Measurements from ENCODE around the gene ADAMTS12. TPM values are rescaled to one million over a fixed set of nuclear protein-coding genes. Genes with fewer than 3 reads are reported as not detected.
A peak's percentile ranks its signal among the peaks of the same experiment; 100 is the strongest.

ADAMTS12 gene
- total RNA-seq, 1 donor from 2014 or later = 2.3 TPM

- DNase-seq (ENCODE audit: low read depth) = no peak
Measured at GRCh38 chr5:33758737-33759136, 133.1 kb downstream of the ADAMTS12 start.

DNA sequence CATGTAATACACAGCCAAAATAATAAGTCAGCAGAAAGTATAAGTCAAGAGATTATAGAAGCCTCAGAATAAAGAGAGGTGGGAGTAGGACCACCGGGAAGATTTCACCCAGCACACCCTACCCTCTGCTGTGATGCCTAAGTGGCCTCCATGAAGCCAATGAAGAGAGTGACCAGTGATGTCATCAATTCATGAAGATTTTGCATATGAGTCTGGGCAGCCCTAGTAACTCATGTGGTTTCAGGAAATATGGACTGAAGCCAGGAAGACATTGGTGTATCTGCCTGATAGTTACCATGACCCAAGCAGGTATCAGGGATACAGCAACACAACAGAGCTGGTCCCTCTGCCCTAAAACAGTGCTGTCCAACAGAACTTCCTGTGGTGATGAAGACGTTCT is 135.3 kb downstream of the ADAMTS12 start:
- no peak for DNase-seq (ENCODE audit: low read depth)

DNA sequence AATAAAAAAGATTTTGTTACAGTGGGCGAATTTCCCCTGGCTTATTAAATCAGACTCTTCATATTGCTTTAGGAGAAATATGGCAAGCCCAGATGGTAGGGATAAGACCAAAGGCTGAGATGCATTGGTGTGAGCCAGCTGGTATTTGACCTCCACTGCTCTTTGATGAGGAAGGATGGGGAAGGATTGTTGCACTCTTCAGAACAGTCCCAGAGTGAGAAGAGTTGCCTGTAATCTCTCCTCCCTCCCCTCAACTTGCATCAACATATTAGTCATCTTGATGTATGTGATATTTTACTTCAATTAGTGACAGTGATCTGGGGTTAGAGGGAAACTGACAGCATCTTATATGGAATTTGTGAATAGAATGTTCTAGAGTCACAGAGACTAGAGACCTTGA is 136.6 kb downstream of the ADAMTS12 start:
- DNase-seq (ENCODE audit: low read depth) = no peak

GRCh38 chr5:33753704-33754103 is 138.1 kb downstream of the ADAMTS12 start:
- DNase-seq (ENCODE audit: low read depth) = no peak

DNA sequence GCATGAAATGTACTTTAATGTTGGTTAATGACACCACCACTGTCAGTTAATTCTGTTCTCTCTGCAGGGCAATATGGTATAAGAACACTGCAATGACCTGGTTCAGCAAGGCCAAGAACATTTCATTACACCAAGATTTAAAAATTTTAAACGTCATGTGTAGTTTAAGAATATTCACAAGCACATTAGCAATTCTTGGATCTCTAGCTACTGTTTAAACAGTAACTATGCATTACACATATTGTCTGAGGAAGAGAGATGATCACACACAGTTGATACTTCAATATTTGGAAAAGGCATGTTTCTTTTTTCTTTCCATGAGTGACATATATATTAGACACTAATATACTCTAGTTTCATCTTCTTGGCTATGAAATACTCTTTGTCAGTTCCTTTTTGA is 143.0 kb downstream of the ADAMTS12 start:
- DNase-seq (ENCODE audit: low read depth) = no peak

GRCh38 chr5:33745101-33745770 is 146.6 kb downstream of the ADAMTS12 start:
- no peak for DNase-seq (ENCODE audit: low read depth)

- DNase-seq (ENCODE audit: low read depth) = no peak
Measured at GRCh38 chr5:33743099-33743498, 148.7 kb downstream of the ADAMTS12 start.

GRCh38 chr5:33742181-33742580 is 149.6 kb downstream of the ADAMTS12 start:
- DNase-seq (ENCODE audit: low read depth) = no peak

DNA sequence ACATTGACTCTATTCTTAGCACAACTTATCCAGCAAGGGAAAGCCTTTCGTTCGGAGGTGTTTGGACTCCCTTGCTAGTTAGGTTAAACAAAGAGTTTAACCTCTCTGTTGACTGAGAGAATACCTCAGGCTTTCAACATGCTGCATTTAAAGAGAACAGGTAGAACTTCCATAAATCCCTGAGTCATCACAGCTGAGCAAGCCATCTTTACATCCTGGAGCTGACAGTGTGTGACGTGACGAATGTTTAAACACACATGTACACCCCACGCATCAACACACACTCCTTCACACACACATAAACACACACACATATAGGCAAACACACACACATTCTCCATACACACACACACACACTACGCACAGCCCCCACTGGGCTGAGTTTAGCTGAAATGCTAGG is 152.8 kb downstream of the ADAMTS12 start:
- DNase-seq (ENCODE audit: low read depth) = no peak

- peak; percentile 17 for DNase-seq (ENCODE audit: low read depth)
Measured at GRCh38 chr5:33738097-33738496, 153.7 kb downstream of the ADAMTS12 start.

- peak; percentile 27 for DNase-seq (ENCODE audit: low read depth)
Measured at GRCh38 chr5:33737697-33738096, 154.1 kb downstream of the ADAMTS12 start.

GRCh38 chr5:33737284-33737683 is 154.5 kb downstream of the ADAMTS12 start:
- DNase-seq (ENCODE audit: low read depth) = no peak

GRCh38 chr5:33736510-33736909 is 155.3 kb downstream of the ADAMTS12 start:
- peak; percentile 89 for DNase-seq (ENCODE audit: low read depth)

DNA sequence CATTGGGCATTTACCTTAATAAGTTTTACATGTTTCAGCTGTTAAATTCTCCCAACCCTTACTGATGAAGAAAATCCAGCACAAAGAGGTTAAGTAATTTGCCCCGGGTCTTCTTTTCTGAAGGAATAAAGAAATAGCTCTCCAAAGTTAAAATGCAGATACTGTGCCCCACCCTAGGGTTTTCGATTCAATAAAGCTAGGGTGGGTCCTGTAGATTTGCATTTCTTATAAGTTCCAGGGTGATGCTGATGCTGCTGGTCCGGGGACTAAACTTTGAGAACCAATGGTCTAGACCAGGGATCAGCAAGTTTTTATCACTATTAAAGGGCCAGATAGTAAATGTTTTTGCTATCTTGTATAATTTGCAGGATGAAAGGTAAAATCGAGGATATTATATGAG is 156.7 kb downstream of the ADAMTS12 start:
- no peak for DNase-seq (ENCODE audit: low read depth)

GRCh38 chr5:33734537-33734936 is 157.3 kb downstream of the ADAMTS12 start:
- peak; percentile 2 for DNase-seq (ENCODE audit: low read depth)

DNA sequence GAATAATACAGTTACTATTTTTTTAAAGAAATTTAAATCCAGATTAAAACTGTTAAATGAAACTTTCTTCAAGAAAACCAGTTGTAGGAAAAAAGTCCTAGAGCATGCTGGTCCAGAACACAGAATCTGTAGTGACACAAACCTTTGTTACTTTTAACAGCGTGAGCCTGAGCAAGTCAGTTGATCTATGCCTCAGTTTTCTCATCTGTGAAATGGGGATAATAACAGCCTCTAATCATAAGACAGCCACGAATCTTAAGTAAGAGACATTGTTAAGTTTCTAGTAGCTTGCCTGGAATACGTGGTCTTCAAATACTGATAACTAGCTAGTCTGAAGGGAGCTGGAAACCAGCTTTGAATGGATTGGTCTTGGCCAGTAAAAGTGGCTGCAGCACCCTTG is 158.6 kb downstream of the ADAMTS12 start:
- no peak for DNase-seq (ENCODE audit: low read depth)

GRCh38 chr5:33726422-33727165 is 165.2 kb downstream of the ADAMTS12 start:
- peak; percentile 23 for DNase-seq (ENCODE audit: low read depth)

DNA sequence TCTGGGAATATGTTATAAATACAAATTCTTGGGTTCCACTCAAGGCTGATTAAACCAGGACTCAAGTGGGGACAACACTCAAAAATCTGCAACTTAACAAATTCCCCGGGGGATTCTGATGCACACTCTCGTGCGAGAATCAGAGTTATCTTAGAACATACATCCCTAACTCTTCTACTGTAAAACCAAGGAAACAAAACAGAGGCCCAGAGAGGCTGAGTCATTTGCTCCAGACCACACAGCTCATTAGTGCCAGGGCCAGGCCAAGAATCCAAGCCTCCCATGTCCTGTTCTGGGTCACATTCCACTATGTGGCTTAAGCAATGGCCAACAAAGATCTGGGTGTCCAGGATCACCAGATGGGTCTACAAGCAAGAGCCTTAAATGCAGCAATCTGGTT is 166.0 kb downstream of the ADAMTS12 start:
- DNase-seq (ENCODE audit: low read depth) = no peak

- DNase-seq (ENCODE audit: low read depth) = no peak
Measured at GRCh38 chr5:33721491-33722200, 170.1 kb downstream of the ADAMTS12 start.

- no peak for DNase-seq (ENCODE audit: low read depth)
Measured at GRCh38 chr5:33720176-33720575, 171.6 kb downstream of the ADAMTS12 start.

DNA sequence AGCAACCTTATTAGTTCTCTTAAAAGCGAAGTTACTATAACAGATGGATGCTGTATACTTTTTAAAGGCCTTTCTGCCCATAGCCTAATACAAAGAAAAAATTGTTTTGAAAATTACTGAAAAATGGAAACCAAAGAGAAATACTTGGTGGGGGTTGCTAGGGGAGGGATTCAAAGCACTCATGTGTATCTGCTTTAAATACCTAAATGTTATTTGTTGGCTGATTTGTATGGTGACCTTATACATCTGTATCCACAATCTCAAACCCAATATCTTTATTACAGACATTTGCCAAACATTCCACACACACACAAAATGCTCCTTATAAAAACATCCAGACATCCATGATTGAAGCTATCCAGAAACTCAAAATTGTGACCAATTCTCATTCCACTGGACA is 172.0 kb downstream of the ADAMTS12 start:
- DNase-seq (ENCODE audit: low read depth) = no peak

DNA sequence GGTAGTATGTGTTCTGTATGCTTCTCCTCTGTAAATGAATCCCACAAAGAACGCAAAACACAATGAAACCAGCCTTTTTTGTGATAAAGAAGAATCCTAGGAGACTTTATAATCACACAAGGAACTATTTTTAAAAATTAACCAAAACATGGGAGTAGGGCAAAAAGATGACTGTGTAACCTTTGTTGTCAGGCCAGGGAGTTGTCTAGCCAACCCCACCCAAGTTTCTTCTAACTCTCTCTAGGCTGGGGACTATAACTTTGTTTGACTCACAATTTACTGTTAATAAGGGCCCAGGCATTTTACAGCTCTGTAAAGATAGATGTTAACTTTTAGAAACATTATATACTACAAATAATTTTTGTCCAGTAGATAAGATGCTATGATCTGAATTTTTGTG is 176.1 kb downstream of the ADAMTS12 start:
- no peak for DNase-seq (ENCODE audit: low read depth)
